Upper lobe of left lung (tissue), 4 donors: Measurements from ENCODE around the gene ARAP2.

Source experiments
- EP300 ChIP-seq, 4 donors: sonication (generic); formaldehyde crosslinking; IDR thresholded peaks; one replicate each; pipeline ENCODE4 v1.5.1; 2017; ENCODE audit warnings: antibody characterized with exemption in 4 of 4, control low read depth in 2 of 4
- POLR2A ChIP-seq, 4 donors: fragments of 450-650 bp; IDR thresholded peaks; one replicate each; pipeline ENCODE4 v1.5.1; 2016 to 2017; ENCODE audit warnings: antibody characterized with exemption in 4 of 4, mild to moderate bottlenecking in 2 of 4
- TF ChIP-seq, protein P1 (sequence below), 6 experiments: fragments of 450-650 bp in 4 of 6; fragments of 200-600 bp in 2 of 6; sonication (generic) in 2 of 6; IDR thresholded peaks; one replicate each; pipeline ENCODE4 v1.5.1; 2016 to 2019; ENCODE audit warnings: antibody characterized with exemption in 6 of 6

DNA sequence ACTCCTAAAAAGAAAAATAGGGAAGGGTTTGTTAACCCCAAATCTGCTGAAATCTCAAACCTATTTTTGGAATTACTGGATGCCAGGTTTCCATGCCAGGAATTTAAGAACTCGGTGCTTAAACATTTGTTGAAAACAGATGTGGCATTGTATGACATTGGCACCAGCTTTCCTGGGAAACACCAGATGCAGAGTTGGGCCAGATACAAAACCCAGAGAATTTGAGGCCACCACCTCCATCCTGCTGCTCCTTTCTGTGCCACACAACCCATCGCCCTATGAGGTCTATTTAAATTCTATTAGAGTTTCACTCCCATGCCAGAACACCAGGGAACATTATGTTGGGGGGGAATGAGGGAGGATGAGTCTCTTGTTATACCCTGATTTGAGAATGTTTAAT lies 71.7 kb downstream of the ARAP2 start:
- TF ChIP-seq, protein P1, sequence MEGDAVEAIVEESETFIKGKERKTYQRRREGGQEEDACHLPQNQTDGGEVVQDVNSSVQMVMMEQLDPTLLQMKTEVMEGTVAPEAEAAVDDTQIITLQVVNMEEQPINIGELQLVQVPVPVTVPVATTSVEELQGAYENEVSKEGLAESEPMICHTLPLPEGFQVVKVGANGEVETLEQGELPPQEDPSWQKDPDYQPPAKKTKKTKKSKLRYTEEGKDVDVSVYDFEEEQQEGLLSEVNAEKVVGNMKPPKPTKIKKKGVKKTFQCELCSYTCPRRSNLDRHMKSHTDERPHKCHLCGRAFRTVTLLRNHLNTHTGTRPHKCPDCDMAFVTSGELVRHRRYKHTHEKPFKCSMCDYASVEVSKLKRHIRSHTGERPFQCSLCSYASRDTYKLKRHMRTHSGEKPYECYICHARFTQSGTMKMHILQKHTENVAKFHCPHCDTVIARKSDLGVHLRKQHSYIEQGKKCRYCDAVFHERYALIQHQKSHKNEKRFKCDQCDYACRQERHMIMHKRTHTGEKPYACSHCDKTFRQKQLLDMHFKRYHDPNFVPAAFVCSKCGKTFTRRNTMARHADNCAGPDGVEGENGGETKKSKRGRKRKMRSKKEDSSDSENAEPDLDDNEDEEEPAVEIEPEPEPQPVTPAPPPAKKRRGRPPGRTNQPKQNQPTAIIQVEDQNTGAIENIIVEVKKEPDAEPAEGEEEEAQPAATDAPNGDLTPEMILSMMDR (IDR thresholded peaks at IDR 0.05) = no peak
- TF ChIP-seq EP300 (IDR thresholded peaks at IDR 0.05) (no peak), POLR2A (IDR thresholded peaks at IDR 0.05) (no peak)
